Inflammatory macrophage (primary cell): Measurements from ENCODE around the gene L3MBTL3.

Experiments used
- DNase-seq, 2 donors: peaks; one replicate each; pipeline ENCODE4 v3.0.0-alpha.2; 2020 to 2022

L3MBTL3 gene

GRCh38 chr6:130187335-130188206 lies 169.2 kb downstream of the L3MBTL3 start:
- DNase-seq, result no peak

- DNase-seq, result no peak
Measured at GRCh38 chr6:130188207-130188899, 170.0 kb downstream of the L3MBTL3 start.

- no peak for DNase-seq
Measured at GRCh38 chr6:130189531-130190397, 171.4 kb downstream of the L3MBTL3 start.
